Keratinocyte (primary cell): ENCODE data around the gene SINHCAF.

Experiments
- EZH2 ChIP-seq: IDR thresholded peaks from one replicate; pipeline ENCODE4 v1.6.1; 2012; ENCODE audit warnings: inconsistent platforms, mild to moderate bottlenecking, low read length, moderate library complexity
- TF ChIP-seq, protein P1 (sequence below), 3 experiments: IDR thresholded peaks in 1 of 3; conservative IDR thresholded peaks in 1 of 3; optimal IDR thresholded peaks in 1 of 3; 2 replicates in 2 of 3; 3 replicates in 1 of 3; pipeline versions ENCODE3 to v1.5.1; 2011; ENCODE audit warnings: low read length in 3 of 3, mild to moderate bottlenecking in 3 of 3, moderate library complexity in 2 of 3, control low read depth in 1 of 3, inconsistent platforms in 1 of 3; ENCODE audit not compliant: insufficient read depth in 2 of 3; ENCODE audit errors: extremely low read depth in 1 of 3

DNA sequence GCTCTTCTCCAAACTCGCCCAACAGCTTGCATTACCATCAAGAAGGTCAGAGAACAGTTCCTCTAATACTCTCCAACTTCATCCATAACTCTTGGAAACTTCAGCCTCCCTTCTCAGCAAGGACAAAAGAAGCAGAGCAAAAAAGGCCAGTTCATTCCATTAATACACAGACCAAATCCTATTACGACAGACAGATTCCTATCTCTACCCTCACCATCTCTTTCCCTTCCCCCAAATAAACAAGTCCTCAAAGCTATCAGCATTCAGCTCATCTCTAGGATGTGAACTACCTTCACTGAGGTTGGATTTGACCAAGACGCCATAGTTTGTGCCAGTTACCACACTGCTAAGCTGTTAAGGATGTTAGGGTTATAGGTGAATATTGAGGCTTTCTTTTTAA, 25.2 kb downstream of the SINHCAF start:
- TF ChIP-seq, protein P1, sequence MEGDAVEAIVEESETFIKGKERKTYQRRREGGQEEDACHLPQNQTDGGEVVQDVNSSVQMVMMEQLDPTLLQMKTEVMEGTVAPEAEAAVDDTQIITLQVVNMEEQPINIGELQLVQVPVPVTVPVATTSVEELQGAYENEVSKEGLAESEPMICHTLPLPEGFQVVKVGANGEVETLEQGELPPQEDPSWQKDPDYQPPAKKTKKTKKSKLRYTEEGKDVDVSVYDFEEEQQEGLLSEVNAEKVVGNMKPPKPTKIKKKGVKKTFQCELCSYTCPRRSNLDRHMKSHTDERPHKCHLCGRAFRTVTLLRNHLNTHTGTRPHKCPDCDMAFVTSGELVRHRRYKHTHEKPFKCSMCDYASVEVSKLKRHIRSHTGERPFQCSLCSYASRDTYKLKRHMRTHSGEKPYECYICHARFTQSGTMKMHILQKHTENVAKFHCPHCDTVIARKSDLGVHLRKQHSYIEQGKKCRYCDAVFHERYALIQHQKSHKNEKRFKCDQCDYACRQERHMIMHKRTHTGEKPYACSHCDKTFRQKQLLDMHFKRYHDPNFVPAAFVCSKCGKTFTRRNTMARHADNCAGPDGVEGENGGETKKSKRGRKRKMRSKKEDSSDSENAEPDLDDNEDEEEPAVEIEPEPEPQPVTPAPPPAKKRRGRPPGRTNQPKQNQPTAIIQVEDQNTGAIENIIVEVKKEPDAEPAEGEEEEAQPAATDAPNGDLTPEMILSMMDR (optimal IDR thresholded peaks at IDR 0.05 in 1 of 3, IDR thresholded peaks at IDR 0.05 in 1 of 3, conservative IDR thresholded peaks at IDR 0.05 in 1 of 3; ENCODE audit: extremely low read depth in 1 of 3, insufficient read depth in 2 of 3, low read length in 3 of 3): no peak
- no peak for TF ChIP-seq EZH2
